ENCODE data around the gene OR6C65.
"Not testable (repeated sequence)": the region's sequence is repeated elsewhere in the genome, so short reads cannot be mapped to it uniquely, and the experiment has no call there.

The OR6C65 gene

DNA sequence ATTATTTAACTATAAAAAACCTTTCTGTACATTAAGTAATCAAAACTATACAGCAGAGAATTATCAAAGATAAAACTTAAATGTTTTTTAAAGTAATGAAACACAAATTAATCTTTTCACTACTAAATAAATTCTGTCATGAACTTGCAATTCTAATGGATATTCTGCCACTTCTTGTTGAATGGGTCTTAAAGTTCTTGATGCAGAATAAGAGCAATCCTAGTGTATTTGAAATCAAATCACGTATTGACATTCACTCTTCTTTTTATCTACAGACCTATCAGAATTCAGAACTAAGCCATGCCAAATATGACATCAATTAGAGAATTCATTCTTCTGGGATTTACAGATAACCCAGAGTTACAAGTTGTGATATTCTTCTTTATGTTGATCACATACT, at the start of gene OR6C65:
TSS of gene OR6C65 (plus strand) at position 301 of the 400 bp plus-strand sequence. CDS start at position 301, 0 bp downstream.
- no peak for DNase-seq

DNA sequence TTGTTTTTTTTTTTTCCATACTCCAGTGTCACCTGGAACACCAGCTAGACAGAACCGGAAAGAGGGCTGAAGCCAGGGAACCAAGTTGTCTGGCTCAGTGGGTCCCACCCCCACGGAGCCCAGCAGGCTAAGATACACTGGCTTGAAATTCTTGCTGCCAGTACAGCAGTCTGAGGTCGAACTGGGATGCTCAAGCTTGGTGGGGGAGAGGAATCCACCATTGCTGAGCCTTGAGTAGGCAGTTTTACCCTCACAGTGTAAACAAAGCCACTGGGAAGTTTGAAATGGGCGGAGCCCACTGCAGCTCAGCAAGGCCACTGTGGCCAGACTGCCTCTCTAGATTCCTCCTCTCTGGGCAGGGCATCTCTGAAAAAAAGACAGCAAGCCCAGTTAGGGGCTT, 45.0 kb upstream of the OR6C65 start:
- not testable (repeated sequence) for DNase-seq

DNA sequence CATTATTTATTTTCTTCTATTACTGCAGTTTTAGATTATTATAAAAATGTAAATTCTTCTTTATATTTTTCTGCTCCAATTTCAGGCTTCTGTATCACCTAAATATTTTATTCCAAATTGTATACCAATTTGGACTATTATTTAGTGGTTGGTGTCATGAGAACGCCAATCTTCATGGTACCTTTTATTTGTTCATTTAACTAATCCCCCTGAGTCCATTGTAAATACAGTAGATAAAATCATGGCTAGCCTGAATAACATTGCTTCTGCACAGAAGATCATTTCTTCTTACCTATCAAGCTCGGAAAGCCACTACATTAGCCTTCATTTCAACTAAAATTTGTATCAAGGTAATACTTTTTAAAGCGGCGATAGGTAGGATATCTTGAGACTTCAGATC, 37.7 kb upstream of the OR6C65 start, which contains the start of gene OR6C75:
TSS of gene OR6C75 (plus strand) at position 301 of the 400 bp plus-strand sequence. CDS start 2,136 bp downstream, outside the sequence.
- DNase-seq: no peak

DNA sequence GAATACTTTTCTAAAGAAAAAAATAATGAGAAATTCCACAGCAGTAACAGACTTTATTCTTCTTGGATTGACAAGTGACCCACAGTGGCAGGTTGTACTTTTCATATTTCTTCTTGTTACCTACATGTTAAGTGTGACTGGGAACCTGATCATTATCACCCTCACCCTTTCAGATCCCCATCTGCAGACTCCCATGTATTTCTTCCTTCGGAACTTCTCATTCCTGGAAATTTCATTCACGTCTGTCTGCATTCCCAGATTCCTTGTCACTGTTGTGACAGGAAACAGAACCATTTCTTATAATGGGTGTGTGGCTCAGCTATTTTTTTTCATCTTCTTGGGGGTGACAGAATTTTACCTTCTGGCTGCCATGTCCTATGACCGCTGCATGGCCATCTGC, 35.2 kb upstream of the OR6C65 start:
- DNase-seq: no peak

DNA sequence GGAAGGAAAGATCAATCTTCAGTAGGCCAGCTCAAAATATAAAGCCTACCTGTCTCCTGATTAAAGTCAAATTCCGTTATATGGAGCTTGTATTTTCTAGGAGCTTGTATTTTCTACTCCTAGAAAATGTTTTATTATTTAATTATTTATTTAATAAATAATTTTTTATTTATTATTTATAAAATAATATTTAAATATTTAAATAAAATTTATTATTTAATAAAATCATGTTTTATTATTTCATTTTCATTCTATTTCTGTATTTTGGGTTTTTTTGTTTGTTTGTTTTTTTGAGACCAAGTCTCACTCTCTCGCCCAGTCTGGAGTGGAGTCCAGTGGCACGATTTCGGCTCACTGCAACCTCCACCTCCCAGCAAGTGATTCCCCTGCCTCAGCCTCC, 27.8 kb upstream of the OR6C65 start:
- DNase-seq: no peak

DNA sequence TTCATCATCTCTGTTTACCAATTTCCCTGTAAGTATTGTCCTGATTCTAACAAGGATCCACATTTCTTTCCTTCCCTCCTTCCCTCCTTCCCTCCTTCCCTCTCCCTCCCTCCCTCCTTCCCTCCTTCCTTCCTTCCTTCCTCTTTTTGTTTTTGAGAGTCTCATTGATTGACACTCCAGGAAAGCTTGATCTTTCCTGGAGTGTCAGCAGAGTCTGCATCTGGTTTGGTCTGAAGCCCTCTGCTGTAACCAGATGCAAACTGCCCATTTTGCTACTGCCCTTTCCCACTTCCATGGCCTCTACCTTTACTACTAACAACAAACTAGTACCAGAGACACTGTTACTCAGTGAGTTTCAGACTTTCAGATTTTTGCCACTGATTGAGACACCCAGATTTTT, 14.4 kb upstream of the OR6C65 start:
- DNase-seq: no peak

DNA sequence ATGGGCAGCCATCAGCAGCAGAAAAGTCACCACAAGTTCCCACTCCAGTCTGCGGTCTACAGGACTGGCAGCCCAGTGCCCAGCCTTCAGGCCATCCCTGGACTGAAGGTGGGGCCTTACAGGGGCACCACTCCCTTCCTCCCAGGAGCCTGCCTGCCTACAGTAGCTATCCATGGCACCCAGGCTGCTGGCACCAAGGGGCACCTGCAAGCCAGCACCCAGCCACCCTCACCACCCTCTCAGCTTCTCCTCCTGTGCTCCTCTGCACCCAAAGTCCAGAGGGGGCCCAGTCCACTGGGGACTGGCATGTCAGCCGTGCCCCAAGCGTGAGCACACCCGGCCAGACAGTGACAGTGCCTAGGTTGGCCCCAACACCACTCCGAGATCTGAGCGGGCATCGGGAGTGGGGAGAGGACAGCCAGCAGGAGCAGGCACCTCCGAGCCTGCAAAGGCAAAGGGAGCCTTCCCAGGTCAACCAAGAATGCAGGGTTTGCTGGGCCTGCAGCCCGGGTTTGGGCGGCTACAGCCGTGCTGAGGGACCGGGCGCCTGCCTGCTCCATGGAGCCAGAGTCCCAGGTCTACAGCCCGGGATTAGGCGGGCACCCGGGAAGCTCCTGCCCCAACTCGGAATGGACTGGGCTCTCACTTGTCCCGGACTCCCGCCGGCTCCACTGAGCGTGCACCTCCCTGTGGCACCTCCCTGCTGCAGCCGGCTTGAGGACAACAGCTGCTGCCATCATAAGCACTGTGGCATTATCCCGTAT, 8.1 kb upstream of the OR6C65 start:
- no peak for DNase-seq

DNA sequence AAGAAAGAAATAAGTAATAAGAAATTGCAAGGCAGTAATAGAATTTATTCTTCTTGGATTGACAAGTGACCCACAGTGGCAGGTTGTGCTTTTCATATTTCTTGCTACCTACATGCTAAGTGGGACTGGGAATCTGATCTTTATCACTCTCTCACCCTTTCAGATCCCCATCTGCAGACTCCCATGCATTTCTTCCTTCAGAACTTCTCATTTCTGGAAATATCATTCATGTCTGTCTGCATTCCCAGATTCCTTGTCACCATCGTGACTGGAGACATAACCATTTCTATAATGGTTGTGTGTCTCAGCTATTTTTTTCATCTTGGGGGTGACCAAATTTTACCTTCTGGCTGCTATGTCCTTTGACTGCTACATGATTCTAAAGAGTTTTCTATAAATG, 4.0 kb upstream of the OR6C65 start:
- DNase-seq: no peak

DNA sequence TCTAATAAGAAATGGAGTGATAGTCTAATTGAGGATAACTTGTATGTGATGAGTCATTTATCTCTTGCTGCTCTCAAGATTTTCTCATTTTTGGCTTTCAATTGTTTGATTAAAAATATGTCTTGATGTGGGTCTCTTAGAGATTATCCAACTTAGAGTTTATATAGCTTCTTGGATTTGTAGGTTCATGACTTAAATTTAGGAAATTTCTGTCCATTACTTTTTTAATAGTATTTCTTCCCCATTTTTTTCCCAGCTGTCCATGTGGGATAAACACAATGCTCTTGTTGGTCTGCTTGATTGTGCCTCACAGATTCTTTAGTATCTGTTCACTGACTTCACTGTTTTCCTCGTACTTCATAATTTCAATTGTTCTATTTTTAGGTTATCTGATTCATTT, 7.5 kb downstream of the OR6C65 start:
- DNase-seq: no peak

DNA sequence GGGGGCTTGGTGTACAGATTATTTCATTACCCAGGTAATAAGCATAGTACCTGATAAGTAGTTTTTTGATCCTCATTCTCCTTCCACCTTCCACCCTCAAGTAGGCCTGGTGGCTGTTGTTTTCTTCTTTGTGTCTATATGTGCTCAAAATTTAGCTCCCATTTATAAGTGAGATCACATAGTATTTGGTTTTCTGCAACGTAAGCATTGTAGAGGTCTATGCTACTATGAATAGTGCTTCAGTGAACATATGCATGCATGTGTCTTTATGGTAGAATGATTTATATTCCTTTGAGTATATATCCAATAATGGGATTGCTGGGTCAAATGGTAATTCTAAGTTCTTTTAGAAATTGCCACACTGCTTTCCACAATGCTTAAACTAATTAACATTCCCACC, 8.8 kb downstream of the OR6C65 start:
- DNase-seq: not testable (repeated sequence)

DNA sequence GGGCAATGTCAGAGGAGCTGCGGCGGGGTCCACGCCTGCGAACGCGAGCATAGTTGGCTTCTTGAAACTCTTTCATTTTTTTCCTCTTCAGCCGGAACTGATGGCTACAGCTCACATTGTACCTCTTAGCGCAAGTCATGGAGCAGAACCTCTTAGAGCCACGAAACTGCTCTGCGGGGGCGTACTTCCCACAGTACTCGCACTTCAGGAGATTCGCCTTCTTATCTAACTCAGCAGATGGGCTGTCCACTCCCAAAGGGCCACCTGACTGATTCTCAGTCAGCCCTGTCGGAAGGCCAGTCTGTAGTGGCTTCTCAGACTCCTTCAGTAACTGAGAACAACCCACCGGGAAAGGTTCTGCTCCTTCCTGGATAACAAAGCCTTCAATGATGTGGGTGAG, 11.8 kb downstream of the OR6C65 start:
- not testable (repeated sequence) for DNase-seq

DNA sequence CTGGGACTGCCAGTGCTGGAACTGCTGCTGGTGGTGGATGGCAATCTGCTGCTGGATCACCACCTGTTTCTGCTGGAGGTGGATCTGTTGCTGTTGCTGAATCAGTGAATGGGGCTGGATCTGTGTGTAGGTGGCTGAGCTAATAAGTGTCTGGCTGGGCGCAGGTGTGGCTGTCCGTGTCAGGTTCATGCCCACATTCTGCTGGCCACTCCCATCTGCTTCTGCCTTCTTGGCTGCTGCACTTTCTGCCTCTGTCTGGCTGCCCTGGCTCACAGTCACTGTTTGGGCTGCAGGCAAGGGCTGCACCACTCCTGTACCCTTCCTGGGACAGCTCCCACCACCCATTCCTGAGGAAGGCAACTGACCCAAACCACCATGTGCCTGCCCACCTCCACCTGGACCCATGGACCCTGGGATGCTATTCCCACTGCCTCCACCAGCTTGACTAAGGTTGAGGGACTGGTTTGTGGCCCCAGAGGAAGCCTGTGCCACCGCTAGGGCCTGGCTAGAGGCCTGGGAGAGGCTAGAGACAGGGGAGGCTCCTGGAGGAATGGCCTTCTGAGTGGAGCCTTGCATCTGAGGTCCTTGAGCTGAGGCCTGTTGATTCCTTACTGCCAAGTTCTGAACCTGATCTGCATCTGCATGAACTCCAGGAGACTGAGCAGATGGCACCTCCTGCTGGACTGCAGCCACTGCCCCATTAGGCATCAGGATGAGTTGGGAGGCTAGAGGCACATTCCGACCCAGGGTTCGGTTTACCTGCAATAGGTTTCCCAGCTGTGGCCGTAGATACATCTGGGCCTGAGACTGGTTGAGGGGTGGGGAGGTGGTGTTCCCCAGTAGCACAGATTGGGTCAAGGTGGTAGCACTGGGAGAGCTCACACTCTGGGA, 13.4 kb downstream of the OR6C65 start:
- not testable (repeated sequence) for DNase-seq

DNA sequence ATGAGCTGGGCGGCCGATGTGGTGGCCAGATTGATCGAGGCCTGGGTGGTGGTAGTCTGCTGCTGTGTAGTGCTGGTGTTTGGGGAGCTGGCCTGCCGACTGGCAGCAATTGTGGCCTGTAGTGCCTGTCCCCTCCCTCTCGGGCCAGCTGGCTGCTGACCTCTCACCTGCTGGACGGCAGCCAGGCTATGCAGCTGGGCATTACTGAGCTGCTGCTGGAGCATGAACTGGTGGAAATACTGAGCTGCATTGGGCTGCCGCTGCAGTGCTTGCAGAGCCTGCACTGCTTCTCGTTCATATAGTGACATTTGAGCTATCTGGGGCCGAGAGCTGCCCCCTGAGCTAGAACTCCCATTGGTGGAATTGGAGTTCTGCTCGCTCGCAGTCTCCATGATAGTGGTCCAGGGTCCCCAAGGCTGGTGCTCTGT, 14.1 kb downstream of the OR6C65 start:
- not testable (repeated sequence) for DNase-seq

DNA sequence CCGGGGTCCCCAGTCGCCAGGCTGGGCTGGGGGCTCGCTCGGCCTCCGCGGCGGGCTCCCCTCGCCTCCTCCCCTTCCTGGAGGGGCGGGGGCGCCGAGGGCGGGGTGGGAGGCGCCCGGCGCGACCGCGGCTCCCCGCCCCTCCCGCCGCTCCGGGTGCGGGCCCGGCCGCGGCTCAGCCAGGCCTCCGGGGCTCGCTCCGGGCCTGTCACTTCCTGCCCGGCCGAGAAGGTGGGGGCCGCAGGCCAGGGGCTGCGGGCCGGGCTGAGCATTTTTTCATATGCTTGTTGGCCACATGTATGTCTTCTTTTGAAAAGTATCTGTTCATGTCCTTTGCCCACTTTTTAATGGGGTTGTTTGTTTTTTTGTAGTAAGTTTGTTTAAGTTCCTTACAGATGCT, 14.6 kb downstream of the OR6C65 start:
- not testable (repeated sequence) for DNase-seq

DNA sequence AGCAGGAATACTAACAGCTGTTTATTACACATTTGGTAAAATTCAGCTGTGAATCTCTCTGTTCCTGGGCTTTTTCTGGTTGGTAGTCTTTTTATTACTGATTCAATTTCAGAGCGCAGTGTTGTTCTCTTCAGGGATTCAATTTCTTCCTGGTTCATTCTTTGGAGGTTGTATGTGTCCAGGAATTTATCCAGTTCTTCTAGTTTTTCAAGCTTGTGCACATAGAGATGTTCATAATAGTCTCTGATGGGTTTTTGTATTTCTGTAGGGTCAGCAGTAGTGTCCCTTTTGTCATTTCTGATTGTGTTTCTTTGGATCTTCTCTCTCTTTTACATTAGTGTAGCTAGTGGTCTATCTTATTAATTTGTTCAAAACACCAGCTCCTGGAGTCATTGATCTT, 16.6 kb downstream of the OR6C65 start:
- DNase-seq: no peak

DNA sequence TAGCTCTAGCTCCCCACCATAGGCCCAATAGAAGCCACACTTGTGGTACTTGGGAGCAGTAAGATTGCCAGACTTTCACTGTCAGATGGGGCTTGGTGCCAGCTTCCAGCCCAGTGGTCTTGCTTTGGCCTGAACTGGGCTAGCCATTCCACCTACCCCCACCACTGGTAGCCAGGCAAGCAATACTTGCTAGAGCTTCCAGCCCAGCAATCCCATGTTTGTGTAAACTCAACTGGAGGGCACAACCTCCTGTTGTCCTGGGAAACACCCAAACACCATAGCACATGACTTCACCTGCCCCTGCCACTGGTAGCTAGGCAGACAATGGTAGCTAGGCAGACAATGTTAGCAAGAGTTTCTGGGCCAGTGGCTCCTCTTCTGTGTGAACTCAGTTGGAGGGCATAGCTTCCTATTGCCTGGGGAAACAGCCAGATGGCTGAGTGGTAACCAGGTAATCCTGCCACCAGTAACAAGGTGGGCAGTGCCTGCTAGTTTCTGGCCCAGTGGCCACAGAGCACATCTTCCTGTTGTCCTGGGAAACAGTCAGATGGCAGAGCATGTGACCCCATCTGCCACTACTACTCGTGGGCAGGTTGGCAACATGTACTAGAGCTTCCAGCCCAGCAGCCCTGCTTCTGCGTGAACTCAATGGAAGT, 20.1 kb downstream of the OR6C65 start:
- DNase-seq: no peak

DNA sequence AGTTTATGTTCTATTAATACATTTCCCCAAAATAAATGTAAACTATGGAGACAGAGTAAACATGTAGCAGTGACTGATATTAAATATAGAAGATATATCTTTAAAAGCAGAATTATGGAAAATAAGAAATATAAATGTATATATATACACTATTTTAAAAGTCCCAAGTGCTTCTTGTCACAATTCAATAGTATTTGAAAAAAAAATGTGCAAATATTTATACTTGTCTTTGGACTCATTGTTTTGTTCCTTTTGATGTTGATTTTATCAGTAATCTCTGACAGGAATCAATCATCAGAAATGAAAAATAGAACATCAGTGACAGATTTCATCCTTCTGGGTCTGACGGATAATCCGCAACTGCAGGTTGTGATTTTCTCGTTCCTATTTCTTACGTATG, 25.6 kb downstream of the OR6C65 start, which contains the start of gene OR6C76:
TSS of gene OR6C76 (plus strand) at position 301 of the 400 bp plus-strand sequence. CDS start at position 301, 0 bp downstream.
- DNase-seq: no peak

DNA sequence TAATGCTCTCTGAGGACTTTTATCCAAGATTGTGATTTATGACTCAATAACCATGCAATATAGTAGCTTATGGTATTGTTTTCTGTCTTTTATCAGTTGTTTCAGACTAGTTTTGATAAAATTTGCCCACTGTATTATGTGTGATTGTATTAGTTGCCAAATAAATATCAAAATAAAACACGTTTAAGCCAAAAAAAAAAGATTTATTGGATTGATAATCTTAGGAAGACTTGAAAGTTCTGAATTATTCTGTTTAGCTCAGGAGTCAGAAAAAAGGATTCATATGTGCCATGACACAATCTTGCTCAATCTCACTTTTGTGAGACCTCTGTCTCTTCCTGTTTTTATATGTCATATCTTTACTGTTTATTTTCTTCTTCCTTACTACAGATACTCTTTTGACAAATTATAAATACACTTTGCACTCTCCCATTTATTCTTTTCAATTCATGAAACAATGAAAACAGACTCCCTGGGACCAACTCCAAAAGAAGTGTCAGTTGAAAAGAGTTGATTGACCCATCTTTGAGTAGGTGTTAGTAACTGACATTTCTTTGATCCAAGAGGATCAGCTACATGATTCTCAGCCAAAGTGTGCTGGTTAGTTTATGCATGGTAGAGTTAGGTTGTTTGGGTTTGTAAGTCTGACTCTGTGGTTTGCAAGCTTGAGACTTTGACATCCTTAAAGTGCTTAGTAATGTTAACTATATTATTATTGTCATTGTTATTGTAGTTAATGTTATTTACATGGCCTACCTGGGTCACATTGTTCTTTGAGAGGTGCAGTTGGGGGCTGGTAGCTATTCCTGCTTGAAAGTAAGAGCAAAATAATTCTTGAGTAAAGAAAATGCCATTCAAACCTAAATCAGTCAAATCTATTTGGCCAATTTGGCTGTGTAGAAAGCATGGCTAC, 28.3 kb downstream of the OR6C65 start:
- no peak for DNase-seq

DNA sequence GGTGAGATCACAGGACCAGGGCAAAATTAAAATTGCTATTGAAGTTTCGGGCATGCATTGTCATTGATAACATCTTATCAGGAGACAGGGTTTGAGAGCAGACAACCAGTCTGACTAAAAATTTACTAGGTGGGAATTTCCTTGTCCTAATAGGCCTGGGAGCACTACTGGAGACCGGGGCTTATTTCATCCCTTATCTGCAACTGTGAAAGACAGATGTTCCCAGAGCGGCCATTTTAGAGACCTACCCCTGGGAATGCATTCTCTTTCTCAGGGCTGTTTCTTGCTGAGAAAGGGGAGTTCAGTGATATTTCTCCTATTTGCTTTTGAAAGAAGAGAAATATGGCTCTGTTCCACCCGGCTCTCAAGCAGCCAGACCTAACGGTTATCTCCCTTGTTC, 40.9 kb downstream of the OR6C65 start:
- not testable (repeated sequence) for DNase-seq

DNA sequence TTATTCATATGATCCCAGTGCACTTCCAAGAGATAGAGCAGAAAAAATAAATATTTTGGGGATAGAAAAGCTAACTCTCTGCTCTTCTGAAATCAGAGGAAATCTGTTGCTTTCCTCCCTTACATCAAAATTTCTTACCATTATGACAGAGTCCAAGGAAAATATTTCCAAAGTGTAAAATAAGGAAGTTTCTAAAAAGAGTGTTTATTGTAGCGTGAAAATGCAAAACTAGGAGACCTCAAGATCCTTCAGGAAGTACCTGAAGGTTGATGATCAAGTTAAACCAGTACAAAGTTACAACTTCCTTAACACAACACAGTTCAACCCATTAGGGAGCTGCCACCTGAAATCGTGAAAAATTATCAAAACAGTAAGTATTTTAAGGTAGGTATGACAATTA, 43.4 kb downstream of the OR6C65 start, which contains the start of gene OR6C2:
TSS of gene OR6C2 (plus strand) at position 301 of the 400 bp plus-strand sequence. CDS start 8,138 bp downstream, outside the sequence.
- DNase-seq: no peak

DNA sequence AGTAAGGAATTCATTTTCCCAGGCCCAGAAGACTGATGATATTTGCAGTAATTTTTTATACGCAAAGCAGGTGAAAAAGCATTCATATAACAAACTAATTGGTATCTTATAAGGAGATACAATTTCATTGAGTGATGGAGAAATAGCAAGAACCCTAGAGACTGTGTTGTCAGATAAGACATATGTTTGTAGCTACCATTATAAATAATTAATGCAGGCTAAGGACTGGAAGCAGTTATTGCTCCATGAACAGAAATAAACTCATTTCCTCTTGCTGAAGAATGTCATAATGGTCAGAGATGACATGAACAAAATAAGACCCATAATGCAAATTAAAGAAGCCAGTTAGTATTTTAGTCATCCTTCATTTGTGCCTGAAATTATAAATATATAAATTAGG, 45.0 kb downstream of the OR6C65 start:
- DNase-seq: no peak

DNA sequence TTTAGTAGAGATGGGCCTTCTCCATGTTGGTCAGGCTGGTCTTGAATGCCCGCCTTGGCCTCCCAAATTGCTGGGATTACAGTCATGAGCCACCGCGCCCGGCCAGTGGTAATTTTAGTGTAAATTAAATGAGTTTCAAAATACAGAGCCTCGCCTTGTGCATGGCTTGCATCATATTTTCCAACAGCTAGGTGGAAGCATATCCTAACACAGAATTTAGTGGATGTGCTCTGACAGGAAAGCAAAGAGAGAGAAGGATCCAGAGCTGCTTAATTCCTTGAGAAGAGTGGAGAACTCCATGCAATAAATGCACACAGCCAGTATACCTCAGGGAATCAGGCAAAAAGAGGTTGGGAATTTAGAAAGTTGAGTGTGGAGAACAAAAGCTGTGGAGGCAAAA, 46.0 kb downstream of the OR6C65 start:
- DNase-seq: no peak
